Measurements from ENCODE around the gene STOML2.
A peak's percentile ranks its signal among the peaks of the same experiment; 100 is the strongest.

Gene STOML2

DNA sequence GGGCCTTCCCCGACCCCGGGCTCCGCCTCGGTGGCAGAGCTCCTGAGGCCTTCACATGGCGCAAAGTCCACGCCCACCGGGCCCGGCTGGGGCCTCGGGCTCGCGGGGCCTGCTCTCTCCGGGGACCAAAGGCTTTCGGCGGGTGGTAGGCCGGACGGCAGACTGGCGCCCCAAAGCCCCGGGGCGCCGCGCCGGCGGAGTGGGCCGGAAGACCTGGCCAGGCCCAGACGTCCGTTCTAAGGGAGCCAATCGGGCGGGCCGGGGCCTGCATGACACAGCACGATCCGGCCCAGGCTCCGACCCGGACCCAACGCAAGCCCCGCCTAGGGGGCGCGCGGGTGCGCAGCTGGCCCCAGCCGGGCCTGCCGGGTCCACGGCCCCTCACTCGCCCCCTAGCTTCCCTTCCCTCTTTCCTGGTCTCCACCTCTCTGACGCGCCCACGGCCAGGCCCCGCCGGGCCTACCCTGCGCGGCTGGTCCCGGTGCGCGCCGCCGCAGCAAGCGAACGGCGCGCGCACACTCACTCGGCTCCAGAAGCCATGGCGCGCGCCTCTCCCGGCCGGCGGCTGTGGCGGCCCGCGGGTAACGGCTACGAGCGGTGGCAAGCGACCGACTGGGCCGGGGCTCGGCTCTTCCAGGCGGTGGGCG lies 31.0 kb downstream of the STOML2 start:
- Mint-ChIP-seq H3K36me3 (ENCODE audit: low read depth) (peaks cover 94% of the 10 kb centered on the region), H3K27me3 (no peaks in the 10 kb centered on the region), H3K4me3 (peak overlapping the region; percentile 95), H3K9me3 (no peaks in the 10 kb centered on the region), H3K27ac (peak overlapping the region; percentile 98), H3K4me1 (ENCODE audit: low read depth) (peaks cover 62% of the 10 kb centered on the region)
- DNase-seq, result peak; percentile 86

DNA sequence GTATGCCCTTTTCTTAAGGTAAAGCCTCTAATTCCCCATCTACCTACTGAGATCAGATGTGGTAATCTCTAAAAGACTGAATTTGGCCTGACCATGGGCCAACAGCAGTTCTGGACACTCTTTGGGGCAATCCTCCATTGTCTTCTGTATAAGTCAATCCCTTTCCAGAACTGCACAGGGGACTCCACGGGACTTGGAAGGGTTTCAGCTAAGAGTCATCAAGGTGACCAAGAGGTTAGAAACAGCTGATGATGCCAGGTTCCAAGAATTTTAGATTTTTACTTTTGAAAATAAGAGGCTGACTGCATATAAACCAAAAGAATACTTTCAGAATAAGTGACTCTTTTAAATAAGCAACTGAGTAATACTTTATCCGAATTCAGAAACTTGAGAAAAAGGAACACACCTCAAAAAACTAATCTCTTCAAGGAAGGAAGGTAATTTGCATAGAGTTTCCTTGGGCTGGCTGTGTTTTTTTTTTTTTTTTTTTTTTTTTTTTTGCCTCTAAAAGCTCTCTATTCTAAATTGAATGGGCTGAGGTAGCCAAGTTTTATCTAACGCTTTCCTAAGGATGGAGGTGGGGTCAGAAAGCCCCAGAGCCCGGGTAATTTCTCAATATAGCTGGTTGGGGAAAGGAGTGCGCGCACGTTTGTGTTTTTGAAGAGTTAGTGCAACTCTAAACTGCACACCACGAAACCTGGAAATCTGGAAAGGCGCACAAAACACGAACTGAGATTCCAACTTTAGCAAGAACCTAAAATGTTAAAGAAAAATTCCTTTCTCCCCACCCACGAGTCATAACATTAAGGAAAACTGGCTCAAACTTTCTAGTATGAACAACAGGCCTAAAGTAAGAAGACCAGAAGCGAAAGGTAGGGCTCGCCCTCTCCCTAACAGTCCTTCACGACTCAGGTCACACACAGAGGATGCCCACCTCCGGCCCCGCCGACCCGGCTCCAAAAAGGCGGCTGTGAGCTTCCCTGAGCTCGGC lies 31.8 kb downstream of the STOML2 start:
- DNase-seq, result no peak
- Mint-ChIP-seq H3K27me3 (no peaks in the 10 kb centered on the region), H3K27ac (peak overlapping the region; percentile 98), H3K36me3 (ENCODE audit: low read depth) (peaks cover 94% of the 10 kb centered on the region), H3K4me3 (peak overlapping the region; percentile 95), H3K9me3 (no peaks in the 10 kb centered on the region), H3K4me1 (ENCODE audit: low read depth) (peaks cover 65% of the 10 kb centered on the region)

DNA sequence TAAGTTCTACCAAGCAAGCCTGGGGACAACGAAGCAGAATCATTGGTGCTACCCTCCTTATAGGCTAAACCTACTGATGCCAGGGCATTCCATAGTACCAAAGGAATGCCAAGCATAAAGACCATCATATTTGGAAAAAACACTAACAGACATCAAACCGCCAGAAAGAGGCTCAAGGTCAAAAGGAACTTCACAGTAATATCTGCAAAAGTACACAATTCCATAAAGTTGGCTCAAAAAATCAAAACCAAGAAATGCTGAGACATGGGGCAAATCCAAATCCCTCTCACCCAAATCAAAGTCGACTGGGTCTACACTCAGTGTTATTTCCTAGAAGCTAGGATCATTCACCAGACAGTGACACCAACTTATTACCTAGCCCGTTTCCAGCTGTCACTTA lies 33.9 kb downstream of the STOML2 start:
- peak overlapping the region; percentile 85 for H3K27ac Mint-ChIP-seq
- no peak for DNase-seq
- no peaks in the 10 kb centered on the region for H3K9me3 Mint-ChIP-seq
- H3K4me1 Mint-ChIP-seq (ENCODE audit: low read depth), result peaks cover 66% of the 10 kb centered on the region
- peaks cover 93% of the 10 kb centered on the region for H3K36me3 Mint-ChIP-seq (ENCODE audit: low read depth)
- H3K4me3 Mint-ChIP-seq, result peak overlapping the region; percentile 95
- no peaks in the 10 kb centered on the region for H3K27me3 Mint-ChIP-seq

DNA sequence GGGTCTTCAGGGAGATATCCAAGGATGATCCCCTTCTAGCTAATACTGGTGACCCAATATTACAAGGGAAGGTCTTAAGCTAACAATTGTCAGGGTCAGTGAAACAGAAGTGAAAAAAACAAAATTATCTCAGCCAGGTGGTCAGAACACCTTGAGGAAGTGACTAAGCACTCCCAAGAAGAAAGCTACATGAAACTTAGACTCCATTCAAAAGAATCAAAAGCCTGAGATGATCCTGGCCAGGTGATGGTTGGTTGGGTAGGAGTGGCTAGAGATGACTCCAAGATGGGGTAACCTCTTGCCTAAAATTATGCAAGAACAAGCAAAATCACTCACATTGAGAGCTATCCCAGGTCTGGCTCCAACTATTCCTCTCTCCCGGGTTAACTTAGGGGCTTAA lies 35.9 kb downstream of the STOML2 start:
- Mint-ChIP-seq H3K27me3 (no peaks in the 10 kb centered on the region), H3K27ac (peak overlapping the region; percentile 11), H3K9me3 (no peaks in the 10 kb centered on the region), H3K36me3 (ENCODE audit: low read depth) (peaks cover 97% of the 10 kb centered on the region), H3K4me3 (no peak overlapping the region), H3K4me1 (ENCODE audit: low read depth) (peaks cover 50% of the 10 kb centered on the region)
- no peak for DNase-seq

DNA sequence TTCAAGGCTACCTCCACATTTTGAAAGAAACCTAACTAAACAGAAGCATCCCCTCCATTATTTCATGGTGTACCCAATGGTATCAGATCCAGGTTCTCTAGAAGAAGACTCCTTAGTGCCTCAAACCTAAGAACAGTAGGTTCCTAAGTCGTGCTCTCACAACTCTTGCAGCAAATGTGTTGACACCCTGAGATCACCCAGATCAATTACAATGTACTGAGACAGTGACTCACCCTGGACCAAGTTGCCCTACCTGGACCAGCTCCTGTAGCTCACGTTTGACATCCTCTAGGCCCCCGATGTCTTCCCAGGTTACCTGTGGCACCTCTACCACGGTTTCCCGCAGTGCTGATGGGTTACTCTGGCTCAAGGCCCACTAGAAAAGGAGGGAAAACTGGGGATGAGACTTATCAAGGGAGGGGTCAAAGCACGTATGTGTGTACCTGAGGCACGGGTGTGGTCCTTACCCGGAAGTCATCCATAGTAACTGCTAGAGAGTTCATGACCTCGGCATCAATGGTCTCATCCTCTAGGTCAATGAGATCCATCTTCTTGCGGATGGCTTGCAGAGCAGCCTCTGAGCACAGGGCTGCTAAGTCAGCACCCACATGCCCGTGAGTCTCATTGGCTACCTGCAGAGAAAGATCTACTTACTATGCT lies 42.3 kb downstream of the STOML2 start:
- DNase-seq, result peak; percentile 21
- Mint-ChIP-seq H3K36me3 (ENCODE audit: low read depth) (peaks cover 97% of the 10 kb centered on the region), H3K27me3 (no peaks in the 10 kb centered on the region), H3K4me3 (no peak overlapping the region), H3K9me3 (no peaks in the 10 kb centered on the region), H3K27ac (peak overlapping the region; percentile 73), H3K4me1 (ENCODE audit: low read depth) (peaks cover 4% of the 10 kb centered on the region)

DNA sequence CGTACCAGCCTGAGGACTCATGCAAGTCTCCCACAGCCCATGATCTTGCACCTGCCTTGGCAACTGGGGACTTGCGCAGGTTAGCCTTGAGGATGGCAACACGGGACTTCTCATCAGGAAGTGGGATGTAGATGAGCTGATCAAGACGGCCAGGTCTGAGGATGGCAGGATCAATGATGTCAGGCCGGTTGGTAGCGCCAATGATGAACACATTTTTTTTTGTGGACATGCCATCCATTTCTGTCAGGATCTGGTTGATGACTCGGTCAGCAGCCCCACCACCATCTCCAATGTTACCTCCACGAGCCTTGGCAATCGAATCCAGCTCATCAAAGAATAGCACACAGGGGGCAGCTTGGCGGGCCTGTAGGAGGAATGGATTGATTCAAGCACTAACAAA lies 43.5 kb downstream of the STOML2 start:
- no peaks in the 10 kb centered on the region for H3K27me3 Mint-ChIP-seq
- H3K27ac Mint-ChIP-seq, result peak overlapping the region; percentile 4
- no peaks in the 10 kb centered on the region for H3K4me1 Mint-ChIP-seq (ENCODE audit: low read depth)
- H3K9me3 Mint-ChIP-seq, result no peaks in the 10 kb centered on the region
- peaks cover 97% of the 10 kb centered on the region for H3K36me3 Mint-ChIP-seq (ENCODE audit: low read depth)
- no peak for DNase-seq
- H3K4me3 Mint-ChIP-seq, result no peak overlapping the region

DNA sequence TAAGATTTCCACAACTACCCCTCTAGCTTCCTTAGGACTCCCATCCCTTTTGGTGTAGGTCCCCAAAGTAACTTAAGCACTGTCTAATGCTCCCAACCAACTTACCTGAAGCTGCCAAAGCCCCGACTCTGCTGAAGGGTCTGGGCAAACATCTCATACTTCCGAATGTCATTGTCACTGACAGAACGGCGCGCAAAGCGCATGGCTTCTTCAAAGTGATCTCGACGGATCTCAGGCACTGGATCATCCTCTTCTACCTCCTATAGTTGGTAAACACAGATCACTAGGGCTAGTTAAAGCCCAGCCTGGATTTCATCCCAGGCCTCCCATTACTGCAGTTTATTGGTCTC lies 45.7 kb downstream of the STOML2 start:
- peaks cover 98% of the 10 kb centered on the region for H3K36me3 Mint-ChIP-seq (ENCODE audit: low read depth)
- no peaks in the 10 kb centered on the region for H3K9me3 Mint-ChIP-seq
- H3K4me1 Mint-ChIP-seq (ENCODE audit: low read depth), result no peaks in the 10 kb centered on the region
- peak overlapping the region; percentile 51 for H3K27ac Mint-ChIP-seq
- H3K4me3 Mint-ChIP-seq, result no peak overlapping the region
- H3K27me3 Mint-ChIP-seq, result no peaks in the 10 kb centered on the region
- DNase-seq, result no peak

DNA sequence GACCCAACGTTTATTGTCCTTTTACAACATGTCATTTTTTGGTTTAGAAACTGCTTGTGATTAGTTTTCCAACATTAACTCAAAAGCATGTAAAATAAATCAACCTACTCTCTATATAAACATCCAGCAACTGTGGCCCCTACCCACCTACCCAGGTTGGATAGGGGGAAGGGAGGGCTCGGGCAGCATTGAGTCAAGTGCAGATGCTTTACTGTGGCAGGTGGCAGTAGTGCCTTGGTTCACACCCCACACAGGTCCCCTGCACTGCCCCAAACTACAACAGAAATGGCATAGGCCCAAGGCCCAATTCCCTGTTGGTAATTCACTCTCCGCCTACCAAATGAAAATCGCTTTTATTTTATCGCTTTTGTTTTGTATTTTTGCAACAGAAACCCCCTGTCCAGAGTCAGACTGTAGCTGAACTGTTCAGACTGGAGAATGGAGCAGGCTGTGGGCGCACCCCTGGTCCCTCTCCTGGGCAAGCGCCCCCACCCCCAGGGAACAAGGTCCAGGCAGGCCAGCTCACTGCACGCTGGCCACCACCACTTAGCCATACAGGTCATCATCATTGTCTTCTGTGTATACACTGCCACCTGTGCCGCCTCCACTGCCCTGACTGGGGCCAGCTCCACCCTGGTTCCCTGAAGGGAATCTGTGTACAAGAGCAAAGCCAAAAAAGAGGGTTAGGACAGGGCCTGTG lies 46.2 kb downstream of the STOML2 start:
- H3K27me3 Mint-ChIP-seq, result no peaks in the 10 kb centered on the region
- H3K4me3 Mint-ChIP-seq, result no peak overlapping the region
- peaks cover 97% of the 10 kb centered on the region for H3K36me3 Mint-ChIP-seq (ENCODE audit: low read depth)
- DNase-seq, result no peak
- H3K4me1 Mint-ChIP-seq (ENCODE audit: low read depth), result no peaks in the 10 kb centered on the region
- peak overlapping the region; percentile 35 for H3K27ac Mint-ChIP-seq
- H3K9me3 Mint-ChIP-seq, result no peaks in the 10 kb centered on the region

DNA sequence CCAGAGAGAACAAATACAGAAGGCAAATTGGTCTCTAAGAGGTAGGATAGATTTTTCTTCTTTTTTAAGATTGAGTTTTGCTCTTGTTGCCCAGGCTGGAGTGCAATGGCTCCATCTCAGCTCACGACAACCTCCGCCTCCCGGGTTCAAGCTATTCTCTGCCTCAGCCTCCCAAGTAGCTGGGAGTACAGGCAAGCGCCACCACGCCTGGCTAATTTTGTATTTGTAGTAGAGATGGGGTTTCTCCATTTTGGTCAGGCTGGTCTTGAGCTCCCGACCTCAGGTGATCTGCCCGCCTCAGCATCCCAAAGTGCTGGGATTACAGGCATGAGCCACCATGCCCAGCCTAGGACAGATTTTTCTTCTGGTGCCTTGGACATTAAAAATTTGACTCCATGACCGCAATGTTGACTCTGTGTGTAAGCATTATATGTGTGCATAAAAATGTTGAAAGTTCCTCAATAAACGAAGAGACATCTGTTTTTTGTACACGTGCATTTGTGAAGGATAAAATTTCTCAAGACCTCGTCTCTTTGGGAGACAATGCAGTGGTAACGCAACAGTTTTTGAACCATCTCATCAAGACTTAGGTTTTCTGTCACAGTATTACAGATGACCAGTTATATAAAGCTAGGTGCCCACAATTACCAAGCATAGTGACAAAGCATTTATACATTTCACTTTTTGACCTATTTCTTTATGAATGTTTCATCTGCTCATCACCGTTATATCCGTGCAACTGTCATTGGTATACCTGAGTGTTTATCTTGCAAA lies 47.9 kb downstream of the STOML2 start:
- Mint-ChIP-seq H3K27ac (no peak overlapping the region), H3K36me3 (ENCODE audit: low read depth) (peaks cover 96% of the 10 kb centered on the region), H3K4me1 (ENCODE audit: low read depth) (no peaks in the 10 kb centered on the region), H3K9me3 (no peaks in the 10 kb centered on the region), H3K27me3 (no peaks in the 10 kb centered on the region), H3K4me3 (no peak overlapping the region)
- DNase-seq, result no peak

DNA sequence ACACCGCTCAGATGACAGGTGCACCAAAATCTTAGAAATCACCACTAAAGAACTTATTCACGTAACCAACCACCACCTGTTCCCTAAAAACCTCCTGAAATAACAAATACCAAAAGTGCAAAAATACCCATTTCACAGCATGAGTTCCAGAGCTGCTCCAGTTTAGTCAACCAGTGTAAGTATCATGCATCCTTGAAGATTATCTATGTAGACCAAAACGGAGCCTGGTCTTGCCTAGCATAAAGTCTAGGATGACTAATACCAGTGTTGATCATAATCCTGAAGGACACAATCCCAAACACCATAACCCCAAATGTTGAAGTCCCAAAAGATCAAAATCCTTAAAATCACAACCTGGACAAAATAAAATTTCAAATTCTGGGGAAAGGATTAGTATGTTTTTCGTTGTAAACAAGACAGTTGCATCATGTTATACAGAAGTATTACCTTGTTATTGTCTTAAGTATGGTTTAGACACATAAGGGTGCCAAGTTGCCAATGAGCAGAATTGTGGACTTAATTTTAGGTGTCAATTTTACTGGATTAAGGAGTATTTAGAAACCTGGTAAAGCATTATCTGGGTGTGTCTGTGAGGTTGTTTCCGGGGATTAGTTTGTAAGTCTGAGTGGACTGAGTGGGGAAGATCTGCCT lies 48.6 kb downstream of the STOML2 start:
- Mint-ChIP-seq H3K27ac (no peak overlapping the region), H3K4me3 (no peak overlapping the region), H3K27me3 (no peaks in the 10 kb centered on the region), H3K36me3 (ENCODE audit: low read depth) (peaks cover 96% of the 10 kb centered on the region), H3K4me1 (ENCODE audit: low read depth) (no peaks in the 10 kb centered on the region), H3K9me3 (no peaks in the 10 kb centered on the region)
- no peak for DNase-seq

DNA sequence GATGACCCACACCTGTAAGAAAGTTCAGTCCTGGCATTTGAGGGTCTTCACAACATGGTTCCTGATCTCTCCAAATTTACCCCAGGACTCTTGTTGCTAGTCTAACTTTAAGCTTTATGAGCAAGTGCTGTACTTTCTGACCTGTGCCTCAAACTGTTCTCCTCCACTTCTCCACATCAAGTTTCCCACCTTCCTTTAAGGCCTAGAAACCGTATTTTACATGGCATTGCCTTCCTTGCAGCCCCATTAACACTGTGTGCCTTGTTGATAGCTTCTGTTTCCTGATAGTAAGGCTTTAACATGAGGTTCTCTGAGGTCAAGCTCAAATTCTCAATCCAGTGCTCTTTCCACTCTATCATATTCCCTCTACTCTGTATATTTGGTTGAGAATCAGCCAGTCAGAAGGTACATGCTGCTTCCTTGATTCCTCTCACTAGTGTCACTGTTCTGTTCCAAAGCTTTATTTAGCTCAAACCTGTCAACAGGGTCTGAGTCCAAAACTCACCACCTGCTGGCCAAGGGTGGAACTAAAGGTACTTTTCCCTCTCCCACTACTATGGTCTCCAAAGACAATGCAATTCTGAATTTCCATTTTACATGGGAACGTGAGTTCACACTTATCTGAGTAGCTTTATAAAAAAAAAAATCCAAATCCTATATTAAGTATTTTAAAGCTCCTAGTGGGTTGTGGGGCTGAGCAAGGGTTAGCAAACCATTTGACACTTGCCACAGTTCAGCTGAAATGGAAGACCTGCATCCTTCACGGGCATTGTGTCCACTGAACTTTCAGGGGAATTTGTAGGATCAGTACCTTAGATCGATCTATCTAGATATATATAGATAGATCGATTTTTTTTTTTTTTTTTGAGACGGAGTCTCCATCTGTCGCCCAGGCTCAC lies 51.6 kb downstream of the STOML2 start:
- no peaks in the 10 kb centered on the region for H3K4me1 Mint-ChIP-seq (ENCODE audit: low read depth)
- no peak overlapping the region for H3K4me3 Mint-ChIP-seq
- H3K9me3 Mint-ChIP-seq, result no peaks in the 10 kb centered on the region
- no peaks in the 10 kb centered on the region for H3K27me3 Mint-ChIP-seq
- no peak overlapping the region for H3K27ac Mint-ChIP-seq
- peaks cover 85% of the 10 kb centered on the region for H3K36me3 Mint-ChIP-seq (ENCODE audit: low read depth)
- peak; percentile 47 for DNase-seq

Data from activated T-cell treated with anti-CD3 and anti-CD28 coated beads, Interleukin-2, amount 50 U/mL, for 24 hours (primary cell).